SU-DHL-6 (cell line): ENCODE data around the gene PLD3.

ENCODE experiments used
- CTCF ChIP-seq: fragments of 200-600 bp; sonication (generic); IDR thresholded peaks from one replicate; pipeline ENCODE4 v1.5.1; 2017; ENCODE audit warnings: antibody characterized with exemption, mild to moderate bottlenecking, low read length, moderate library complexity; ENCODE audit not compliant: insufficient read depth, poor library complexity, severe bottlenecking
- EZH2phosphoT487 ChIP-seq: fragments of 200-600 bp; sonication (generic), shearing (Covaris generic); conservative IDR thresholded peaks from 2 replicates; pipeline ENCODE4 v1.6.1; 2018; ENCODE audit warnings: mild to moderate bottlenecking, antibody characterized with exemption, low read length, moderate library complexity, mixed read lengths

- no peak for TF ChIP-seq EZH2phosphoT487
- TF ChIP-seq CTCF = no peak
Measured at GRCh38 chr19:40326201-40326600, 22.3 kb upstream of the PLD3 start.
